ENCODE data around the gene CDH18.

CDH18 gene

DNA sequence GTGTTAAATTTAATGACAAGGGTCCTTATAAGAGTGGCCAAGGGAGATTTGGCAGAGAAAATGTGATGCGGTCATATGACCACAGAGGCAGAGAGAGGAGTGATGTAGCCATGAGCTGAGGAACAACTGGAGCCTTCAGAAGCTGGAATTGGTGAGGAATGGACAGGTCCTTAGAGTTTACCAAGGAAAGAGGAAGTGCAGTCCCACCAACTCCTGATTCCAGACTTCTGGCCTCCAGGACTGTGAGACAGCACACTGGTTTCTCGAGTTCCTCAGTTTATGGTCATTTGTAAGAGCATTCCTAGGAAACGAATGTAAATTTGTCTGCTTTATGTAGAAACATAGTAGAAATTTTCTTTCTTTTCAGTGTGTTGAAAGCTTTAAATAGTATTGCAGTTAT is 410.1 kb downstream of the CDH18 start:
- no peak for DNase-seq

DNA sequence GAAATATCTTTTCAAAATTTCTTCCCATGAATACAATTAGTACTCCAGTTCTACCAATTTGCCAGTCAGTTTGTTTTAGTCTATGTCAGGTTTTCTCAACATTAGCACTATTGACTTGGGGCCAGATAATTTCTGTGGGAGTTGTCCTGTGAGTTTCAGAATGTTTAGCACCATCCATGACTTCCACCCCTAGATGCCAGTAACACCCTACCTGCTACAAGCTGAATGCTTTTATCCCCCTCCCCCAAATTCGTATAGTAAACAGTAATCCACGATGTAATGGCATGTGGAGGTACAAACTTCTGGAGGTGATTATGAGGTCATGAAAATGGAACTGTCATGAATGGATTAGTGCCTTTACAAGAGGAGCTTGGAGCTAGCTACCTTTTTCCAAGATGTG is 420.0 kb downstream of the CDH18 start:
- DNase-seq = no peak

DNA sequence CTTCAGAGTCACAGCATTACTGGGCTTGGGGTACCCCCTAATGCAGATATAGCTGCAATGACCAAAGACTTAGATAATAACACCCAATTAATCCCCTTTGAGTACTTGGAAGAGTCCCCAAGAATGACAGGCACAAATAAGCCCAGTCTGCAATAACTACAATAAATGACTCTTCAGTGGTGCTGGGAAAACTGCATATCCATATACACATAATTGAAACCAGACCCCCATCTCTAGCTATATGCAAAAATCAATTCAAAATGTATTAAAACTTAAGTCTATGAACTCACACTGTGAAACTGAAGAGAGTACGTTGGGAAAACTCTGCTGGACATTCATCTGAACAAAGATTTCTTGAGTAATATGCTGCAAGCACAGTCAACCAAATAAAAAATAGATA is 422.5 kb downstream of the CDH18 start:
- no peak for DNase-seq

DNA sequence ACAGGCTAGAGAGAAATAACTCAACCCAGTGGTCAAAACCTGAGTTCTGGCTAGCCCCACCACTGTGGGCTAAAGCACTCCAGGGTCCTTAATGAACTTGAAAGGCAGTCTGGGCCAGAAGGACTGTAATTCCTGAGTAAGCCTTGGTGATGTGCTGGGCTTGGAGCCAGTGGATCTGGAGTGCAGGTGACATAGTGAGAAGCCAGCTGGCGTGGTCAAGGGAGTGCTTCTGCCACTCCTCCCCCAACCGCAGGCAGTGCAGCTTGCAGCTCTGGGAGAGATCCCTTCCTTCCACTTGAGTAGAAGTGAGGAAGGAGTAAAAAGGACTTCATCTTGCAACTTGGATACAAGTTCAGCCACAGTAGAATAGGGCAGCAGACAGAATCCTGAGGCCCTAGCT is 424.0 kb downstream of the CDH18 start:
- DNase-seq = no peak

DNA sequence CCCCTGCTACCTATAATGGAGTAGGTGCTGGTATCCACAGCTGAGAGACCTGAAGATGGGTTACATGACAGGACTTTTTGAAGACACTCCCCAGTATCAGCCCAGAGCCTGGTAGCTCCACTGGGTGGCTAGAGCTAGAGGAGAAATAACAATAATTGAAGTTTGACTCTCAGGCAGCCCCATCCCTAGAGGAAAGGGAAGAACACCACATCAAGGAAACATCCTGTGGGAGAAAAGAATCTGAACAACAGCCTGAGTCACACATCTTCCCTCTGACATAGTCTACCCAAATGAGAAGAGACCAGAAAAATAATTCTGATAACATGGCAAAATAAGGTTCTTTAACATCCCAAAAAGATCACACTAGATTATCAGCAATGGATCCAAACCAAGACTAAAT is 432.1 kb downstream of the CDH18 start:
- no peak for DNase-seq

DNA sequence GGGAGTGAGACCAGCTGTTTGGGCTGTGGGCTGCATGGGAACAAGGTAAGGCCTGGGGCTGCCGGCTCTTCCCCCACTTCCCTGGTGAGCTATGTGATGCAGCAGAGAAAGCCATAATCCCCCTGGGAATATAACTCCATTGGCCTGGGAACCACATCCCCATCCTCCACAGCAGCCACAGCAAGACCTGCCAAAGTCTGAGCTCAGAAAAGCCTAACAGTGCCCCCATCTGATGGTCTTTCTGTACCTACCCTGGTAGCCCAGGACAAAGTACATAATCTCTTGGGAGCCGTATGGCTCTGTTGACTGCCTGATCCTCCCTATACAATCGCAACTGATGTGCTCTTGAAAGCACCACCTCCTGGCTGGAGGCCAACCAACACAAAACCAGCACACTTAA is 432.6 kb downstream of the CDH18 start:
- no peak for DNase-seq

DNA sequence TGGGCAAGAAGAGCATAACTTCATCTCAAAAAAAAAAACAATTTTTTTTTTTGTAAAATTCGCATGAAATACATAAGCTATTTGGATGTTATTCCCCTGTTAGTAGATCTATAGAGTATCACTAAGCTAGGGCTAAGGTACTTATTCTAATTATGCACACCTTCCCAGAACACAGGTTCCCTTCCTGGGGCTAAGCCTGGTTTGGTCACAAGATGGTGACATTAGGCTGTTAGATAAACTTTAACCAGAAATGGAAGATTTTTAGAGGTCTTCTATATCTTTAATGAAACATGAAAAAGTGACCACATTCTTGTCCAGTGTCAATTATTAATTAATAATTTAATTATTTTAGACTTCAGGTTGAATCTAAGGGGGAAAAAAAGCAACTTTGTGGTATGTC is 433.5 kb downstream of the CDH18 start:
- DNase-seq = peak in 1 of 3 experiments; percentile 10

DNA sequence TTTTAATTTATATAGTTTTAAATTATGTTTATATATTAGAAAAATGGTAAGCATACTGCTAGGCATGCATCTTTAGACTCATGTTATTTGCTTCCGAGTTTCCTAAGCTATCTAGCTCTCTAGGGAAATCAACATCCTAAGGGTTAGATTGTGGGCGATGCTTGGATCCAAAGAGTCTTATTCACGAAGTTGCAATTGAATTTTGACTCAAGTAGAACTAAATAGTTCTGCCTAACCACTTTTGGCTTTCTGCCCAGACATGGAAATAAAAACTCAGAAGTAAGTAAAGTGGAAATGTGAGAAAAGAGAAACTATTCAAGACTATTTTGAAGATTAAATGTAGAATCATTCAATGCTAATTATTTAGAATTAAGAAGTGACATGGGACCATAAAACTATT is 440.4 kb downstream of the CDH18 start:
- peak in 1 of 3 experiments; percentile 15 for DNase-seq

DNA sequence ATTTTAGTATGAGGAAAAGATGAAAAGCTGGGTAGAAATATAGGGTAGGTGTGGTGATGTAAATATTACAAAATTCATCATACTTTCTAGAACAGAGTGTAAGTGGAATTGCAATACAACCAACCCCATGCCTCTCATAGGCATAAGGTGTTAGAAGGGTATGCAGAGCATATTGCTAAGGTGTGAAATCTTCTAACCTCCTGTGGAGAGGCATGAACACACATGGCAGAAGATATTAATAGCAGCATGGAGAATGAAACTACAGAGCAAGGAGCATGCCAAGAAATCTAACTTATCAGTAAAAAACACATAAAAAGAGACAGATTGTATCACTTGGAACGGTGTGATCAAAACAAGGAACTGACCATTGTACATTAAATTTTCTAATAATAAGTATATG is 441.5 kb downstream of the CDH18 start:
- DNase-seq = no peak

DNA sequence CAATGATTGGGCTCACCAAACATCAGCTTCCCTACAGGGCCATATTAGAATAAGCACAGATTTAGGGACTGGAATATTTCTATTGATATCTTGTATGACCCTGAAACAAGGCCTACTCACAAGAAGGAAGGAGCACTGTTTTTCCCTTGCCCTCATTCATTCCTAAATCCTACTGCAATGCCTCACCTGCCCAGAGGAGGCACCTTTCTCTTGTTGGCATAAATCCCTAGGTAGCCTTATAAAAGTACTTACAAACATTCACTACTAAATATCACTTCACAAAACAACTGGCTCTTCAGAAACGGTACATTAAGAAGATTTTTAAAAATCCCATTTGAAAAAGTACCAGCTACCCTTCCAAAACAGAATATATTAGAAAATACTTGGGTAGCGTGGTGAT is 449.4 kb downstream of the CDH18 start:
- DNase-seq = no peak

DNA sequence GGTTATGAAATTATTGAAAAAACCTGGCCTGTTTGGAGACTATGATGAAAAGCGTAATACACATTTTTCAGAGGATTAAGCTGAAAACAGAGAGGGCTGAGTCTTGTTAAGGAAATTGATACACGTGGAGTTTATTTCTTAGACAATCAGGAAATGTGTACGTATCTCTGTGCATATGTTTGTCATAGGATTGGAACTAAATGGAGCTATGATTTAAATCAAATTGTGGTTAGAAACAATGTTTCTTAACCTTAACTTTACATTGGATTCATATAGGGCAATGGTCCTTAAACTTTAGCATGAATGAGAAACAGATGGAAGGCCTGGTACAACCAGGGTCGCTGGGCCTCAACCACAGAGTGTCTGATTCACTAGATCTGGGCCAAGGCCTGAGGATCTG is 451.6 kb downstream of the CDH18 start:
- no peak for DNase-seq

DNA sequence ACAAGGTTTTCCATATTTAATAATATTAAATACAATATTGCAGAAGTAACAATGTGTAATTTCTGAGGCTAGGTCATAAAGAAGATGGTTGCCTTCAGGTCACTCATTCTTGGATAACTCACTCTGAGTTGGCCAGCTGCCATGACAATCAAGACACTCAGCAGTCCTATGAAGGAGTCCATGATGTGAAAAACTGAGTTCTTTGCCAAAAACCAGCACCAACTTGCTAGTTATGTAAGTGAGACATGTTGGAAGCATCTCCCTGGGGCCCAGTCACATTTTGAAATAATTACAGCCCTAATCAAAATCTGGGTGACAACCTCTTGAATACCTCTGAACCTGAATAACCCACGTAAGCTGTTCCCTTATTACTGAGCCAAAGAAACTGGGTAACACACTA is 453.2 kb downstream of the CDH18 start:
- DNase-seq = peak in 2 of 3 experiments; percentile 8 to 38

DNA sequence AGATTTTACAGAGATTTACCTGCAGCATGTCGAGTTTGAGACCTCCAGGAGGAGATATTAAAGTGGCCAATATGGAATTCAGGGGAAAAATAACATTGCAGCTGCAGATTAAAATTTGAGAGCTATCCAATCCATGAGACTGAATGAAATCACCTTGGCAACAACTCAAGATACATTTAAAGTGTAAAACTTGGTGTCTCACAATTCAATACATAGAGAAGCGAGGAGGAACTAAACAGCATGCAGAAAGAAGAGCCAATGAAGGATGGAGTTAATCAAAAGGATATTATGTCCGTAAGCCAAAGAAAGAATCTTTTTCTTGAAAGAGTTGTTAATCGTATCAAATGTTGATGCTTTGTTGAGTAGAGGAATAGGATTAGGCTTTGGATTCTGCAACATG is 455.1 kb downstream of the CDH18 start:
- no peak for DNase-seq

DNA sequence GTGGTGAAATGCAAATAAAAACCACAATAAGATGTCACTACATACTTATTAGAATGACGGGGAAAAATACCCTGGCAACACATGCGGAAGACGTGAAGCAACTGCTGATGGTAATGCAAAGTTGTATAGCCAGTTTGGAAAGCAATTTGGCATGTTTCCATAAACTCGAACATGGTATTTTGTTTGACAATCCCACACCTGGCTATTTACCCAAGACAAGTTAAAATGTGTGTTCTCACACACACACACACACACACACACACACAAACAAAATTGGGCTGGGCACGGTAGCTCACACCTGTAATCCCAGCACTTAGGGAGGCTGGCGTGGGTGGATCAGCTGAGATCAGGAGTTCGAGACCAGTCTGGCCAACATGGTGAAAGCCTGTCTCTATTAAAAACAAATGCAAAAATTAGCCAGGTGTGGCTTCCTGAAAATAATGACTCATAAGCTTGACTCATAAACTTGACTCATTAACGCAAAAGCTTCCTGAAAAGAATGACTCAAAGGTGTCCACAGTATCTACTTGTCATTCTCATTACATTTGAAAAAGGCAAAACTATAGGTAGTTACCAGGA is 456.5 kb downstream of the CDH18 start:
- DNase-seq = peak in 2 of 3 experiments; percentile 44 to 73

DNA sequence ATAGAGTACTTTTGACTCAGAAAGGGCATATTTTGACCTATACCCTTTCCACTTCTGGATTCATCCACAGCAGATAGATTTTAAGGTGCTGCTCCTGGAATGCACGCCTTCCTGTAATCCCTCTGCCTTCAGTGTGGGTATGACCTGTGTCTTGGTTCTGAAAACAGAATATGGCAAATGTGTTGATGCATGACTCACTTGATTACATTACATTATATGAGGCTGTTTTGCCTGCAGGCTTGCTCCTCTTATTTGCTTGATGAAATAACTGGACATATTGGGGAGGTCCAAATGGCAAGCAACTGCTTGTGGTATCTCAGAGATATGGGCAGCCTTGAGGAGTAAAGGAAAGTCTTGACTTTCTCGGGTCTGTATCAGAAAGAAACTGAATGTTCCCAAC is 468.6 kb downstream of the CDH18 start:
- no peak for DNase-seq

DNA sequence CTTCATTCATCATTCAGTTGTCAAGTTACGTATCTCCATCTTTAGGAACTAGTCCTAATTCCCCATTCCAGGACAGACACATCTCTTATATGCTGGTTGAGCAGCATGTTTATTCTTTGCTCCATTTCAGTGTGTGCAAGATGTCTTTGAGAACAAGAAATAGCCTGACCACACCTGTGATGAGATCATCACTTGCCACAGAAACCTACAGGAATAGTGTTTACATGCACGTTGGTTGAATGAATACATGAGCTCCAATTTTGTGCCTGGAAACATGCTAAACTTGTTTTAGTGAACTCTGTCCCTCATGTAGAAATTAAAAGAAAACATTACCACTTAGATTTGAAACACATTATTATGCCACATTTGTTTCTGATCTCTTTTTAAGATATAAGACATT is 489.1 kb downstream of the CDH18 start:
- no peak for DNase-seq

DNA sequence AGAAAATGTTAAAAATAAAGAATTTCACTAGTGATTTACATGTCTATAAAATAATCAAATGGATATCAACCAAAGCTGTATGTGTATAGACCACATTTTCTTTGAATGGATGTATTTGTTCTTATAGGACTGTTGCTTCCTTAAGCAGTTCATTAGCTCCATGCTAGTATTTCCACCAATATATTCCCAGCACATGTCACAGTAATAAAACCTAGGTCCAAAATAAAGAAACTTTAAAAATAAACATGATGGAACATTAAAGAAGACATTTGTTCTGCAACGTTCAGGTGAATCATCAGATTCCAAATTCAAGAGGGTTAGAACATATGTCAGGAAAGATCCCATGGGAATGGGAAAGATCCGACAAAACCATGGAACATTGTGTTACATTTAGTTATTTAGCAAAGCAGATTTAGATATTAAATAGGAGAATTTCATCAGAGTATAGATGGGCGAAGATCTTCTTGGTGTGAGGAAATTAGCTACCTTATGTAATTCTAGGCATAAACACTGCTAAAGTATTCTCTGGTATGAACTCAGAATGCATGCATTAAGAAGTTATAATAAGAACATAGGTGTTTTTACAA is 490.7 kb downstream of the CDH18 start:
- no peak for DNase-seq

DNA sequence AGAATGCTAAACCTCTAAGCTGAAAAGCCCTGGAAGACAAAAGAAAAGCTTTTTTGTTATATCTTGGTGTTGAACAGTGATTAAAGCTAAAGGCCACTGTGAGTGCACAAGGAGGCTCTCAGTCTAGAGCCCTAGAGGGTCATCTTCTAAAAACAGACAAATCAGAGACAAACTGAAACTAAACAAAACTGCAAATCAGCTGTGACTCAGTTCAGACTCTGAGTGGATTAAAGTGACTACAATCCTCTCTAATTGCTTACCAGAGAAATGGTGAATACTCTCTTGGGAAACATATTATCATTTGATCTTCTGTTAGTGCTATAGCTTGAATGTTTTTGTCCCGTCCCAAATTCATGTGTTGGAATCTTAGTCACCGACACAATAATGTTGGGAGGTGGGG is 491.9 kb downstream of the CDH18 start:
- DNase-seq = no peak

DNA sequence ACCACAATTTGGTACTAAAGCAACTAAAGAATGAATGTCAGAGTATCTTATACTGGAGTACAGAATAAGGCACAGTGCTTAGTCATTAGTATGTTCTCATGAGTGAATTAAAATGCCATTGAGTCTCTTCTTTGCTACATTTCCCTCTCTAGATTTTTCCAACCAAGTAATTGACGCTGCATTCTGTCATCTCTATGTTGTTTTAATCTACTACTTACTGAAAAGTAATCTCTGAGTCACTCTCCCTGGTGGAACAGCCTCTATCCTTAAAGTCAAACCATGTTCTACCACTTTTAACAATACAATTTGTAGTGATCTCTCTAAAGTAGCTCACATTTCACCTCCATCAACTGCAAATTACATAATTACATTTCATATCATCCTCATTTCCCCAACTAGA is 495.1 kb downstream of the CDH18 start:
- no peak for DNase-seq

DNA sequence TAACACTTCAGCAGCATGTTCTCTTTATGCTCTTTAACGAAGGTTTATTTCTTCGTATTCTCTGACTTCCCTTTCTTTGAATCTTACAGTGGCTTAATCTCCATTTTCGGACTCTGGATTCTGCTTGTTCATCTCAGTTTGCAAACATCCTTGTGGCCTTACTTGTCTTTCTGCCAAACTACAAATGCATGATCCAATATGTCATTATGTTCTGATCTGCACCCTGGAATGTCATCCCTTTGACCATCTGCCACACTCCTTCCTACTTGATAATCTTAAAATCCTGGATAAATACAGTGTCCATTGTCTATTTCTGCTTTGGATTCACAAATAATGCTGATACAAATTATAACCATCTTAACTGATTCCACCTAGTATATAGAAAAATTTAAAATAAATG is 499.2 kb downstream of the CDH18 start:
- DNase-seq = no peak

DNA sequence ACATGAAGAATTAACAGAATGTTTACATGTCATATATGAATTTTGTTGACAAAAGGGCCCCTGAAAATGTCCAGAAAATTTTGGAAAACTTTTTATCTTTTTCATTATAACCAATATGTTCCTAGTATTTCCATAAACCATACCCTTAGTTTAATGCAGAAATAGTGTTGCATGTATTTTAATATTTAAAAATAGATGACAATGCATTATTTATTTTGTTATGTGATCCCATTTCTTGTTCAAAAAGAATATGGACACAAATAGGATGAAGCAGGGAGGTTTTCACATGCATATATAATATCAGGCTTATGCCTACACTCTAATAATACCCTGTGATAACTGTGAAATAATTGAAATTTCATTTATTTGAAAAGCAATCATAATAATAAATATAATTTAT is 500.5 kb downstream of the CDH18 start:
- DNase-seq = no peak

DNA sequence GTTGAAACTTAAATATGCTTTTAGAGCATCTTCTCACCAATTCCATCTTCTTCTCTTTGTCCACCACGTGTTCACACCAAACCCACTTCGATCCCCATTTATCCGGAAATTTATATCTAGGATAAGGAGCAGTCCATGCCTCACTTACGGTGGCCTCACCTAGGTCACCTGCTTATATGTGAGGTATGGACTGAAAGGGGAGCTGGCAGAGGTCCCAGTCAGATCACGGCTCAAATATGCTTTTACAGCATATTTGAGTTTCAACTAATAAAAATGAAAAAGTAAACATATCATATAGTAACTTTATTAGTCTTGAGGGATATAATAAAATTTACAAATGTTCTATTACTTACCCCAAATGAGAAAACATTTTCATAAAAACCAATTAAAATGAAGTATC is 508.4 kb downstream of the CDH18 start:
- DNase-seq = no peak

DNA sequence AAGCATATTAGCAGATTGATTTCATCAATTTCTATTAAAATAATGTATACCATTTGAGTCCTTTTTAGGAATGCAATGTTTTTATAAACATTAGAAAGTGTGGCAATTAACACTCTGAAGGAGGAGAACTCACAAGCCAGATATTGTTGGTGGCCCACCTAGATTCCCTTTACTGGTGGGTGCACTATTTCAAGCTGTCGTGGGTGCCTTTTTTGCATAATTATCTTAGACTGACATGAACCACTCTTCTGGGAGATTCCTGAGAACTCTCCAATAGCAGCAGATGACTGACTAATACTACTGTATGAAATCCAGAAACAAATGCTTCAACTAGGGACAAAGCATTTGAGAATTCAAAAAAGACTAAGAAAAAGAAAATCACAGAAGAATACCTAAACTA is 526.0 kb downstream of the CDH18 start:
- DNase-seq = no peak

DNA sequence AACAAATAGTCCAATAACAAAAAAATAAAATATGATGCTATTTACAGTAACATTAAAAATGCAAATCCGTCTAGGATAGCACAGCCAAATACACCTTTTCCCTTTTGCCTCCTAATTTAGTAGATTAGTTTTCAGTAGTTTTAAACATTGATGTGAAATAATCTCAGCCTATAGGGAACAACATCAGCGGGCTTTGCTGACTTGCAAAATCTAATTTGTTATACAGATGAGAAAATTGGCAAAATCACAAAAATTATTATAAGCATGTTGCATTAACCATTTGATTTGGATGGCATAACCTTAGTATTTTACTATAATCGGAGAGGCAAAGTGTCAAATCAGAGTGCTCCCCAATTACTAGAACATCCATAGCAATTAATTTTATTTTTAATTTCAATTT is 563.5 kb downstream of the CDH18 start:
- DNase-seq = no peak

Measured in NCI-H1417 (cell line).